ENCODE measurements around the gene C12orf50.

The C12orf50 gene

DNA sequence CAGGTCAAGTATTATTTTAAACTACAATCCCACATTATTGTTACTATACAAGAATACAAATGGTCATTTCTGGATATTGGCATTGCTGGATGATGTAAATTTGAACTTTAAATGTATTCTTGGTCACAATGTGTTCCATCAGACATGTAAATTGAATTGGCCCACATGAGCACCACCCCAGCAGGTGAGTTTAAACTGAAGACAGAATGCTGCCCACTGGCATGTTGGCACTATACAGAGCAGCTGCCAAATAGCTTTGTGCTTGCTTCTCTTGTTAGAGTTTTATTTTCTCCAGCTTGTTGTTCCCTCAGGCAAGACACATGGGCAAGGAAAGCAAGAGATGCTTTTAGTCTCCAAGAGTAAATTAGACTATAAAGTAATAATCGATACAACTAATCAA lies 98.6 kb downstream of the C12orf50 start:
- no peaks in the 10 kb centered on the region for H3K79me2 ChIP-seq (ENCODE audit: insufficient read depth, low read length)
- H3K4me1 ChIP-seq (ENCODE audit: insufficient read depth, low read length, severe bottlenecking), result no peaks in the 10 kb centered on the region
- no peak overlapping the region for H3K4me2 ChIP-seq (ENCODE audit: low read length)
- H3K27ac ChIP-seq (ENCODE audit: low read depth, low read length, poor library complexity, severe bottlenecking), result no peak overlapping the region
- TF ChIP-seq, protein P1, sequence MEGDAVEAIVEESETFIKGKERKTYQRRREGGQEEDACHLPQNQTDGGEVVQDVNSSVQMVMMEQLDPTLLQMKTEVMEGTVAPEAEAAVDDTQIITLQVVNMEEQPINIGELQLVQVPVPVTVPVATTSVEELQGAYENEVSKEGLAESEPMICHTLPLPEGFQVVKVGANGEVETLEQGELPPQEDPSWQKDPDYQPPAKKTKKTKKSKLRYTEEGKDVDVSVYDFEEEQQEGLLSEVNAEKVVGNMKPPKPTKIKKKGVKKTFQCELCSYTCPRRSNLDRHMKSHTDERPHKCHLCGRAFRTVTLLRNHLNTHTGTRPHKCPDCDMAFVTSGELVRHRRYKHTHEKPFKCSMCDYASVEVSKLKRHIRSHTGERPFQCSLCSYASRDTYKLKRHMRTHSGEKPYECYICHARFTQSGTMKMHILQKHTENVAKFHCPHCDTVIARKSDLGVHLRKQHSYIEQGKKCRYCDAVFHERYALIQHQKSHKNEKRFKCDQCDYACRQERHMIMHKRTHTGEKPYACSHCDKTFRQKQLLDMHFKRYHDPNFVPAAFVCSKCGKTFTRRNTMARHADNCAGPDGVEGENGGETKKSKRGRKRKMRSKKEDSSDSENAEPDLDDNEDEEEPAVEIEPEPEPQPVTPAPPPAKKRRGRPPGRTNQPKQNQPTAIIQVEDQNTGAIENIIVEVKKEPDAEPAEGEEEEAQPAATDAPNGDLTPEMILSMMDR (IDR thresholded peaks at IDR 0.05; ENCODE audit: low read length), result no peak
- TF ChIP-seq EZH2 (IDR thresholded peaks at IDR 0.05; ENCODE audit: borderline replicate concordance, low read length), result no peak
- H3K36me3 ChIP-seq (ENCODE audit: insufficient read depth, low read length), result no peaks in the 10 kb centered on the region
- H2AFZ ChIP-seq (ENCODE audit: low read length), result no peak overlapping the region
- no peaks in the 10 kb centered on the region for H3K9me3 ChIP-seq (ENCODE audit: low read length)
- H3K4me3 ChIP-seq (ENCODE audit: low read depth, low read length, poor library complexity, severe bottlenecking), result no peak overlapping the region
- H3K9ac ChIP-seq (ENCODE audit: low read length), result no peak overlapping the region
- H4K20me1 ChIP-seq (ENCODE audit: insufficient read depth, low read length), result no peaks in the 10 kb centered on the region
- H3K27me3 ChIP-seq (ENCODE audit: insufficient read depth, low read length), result no peaks in the 10 kb centered on the region
- no peaks in the 10 kb centered on the region for H3F3A ChIP-seq (ENCODE audit: insufficient read depth, low read length)
- no peaks in the 10 kb centered on the region for H3K9me2 ChIP-seq (ENCODE audit: low read depth, low read length)
